Endothelial cell of umbilical vein (primary cell): ENCODE data around the gene YTHDC2. TPM values are rescaled to one million over a fixed set of nuclear protein-coding genes. Genes with fewer than 3 reads are reported as not detected.

ENCODE experiments used
- BruUV-seq: library from RNA; stranded (reverse); fragments of 400-500 nt; replicated peaks from 2 replicates; lab custom pipeline; 2021; lab: Mats Ljungman, UMichigan
- CTCF ChIA-PET: fragments of 300-600, 350-600 bp; sonication (Branson Sonifier 250); formaldehyde crosslinking; loops from one replicate; lab custom pipeline; 2021; ENCODE audit warnings: antibody characterized with exemption, inconsistent platforms; lab: Charles Lee
- POLR2A ChIA-PET: fragments of 300-600, 350-600 bp; sonication (Branson Sonifier 250); formaldehyde crosslinking; loops from one replicate; lab custom pipeline; 2021; ENCODE audit warnings: antibody characterized with exemption, inconsistent platforms; lab: Charles Lee
- DNase-seq: peaks from one replicate; pipeline ENCODE4 v3.0.0-alpha.2; 2011; ENCODE audit warnings: low read depth, low spot score
- FAIRE-seq: peaks from 2 replicates; lab custom pipeline; 2011; peaks lifted over from hg19 to GRCh38; lab: Jason Lieb, UNC
- H2AFZ ChIP-seq: 2 replicates; pipeline ENCODE4 v1.6.0; 2012; ENCODE audit warnings: low read depth, low read length, control low read depth, inconsistent platforms
- H3K27ac ChIP-seq: 2 replicates; pipeline ENCODE4 v1.5.1; 2011; ENCODE audit warnings: low read depth, mild to moderate bottlenecking, control low read depth, low read length, moderate library complexity; ENCODE audit not compliant: insufficient read depth
- H3K27me3 ChIP-seq, 2 experiments: 2 replicates each; pipeline versions ENCODE4 v1.6.0 to v1.6.1; 2011; ENCODE audit warnings: low read length in 2 of 2, mixed read lengths in 1 of 2; ENCODE audit not compliant: control insufficient read depth in 2 of 2, insufficient read depth in 2 of 2
- H3K36me3 ChIP-seq, 2 experiments: 2 replicates in 1 of 2; 3 replicates in 1 of 2; pipeline ENCODE4 v1.5.1; 2011; ENCODE audit warnings: low read length in 2 of 2, mild to moderate bottlenecking in 1 of 2, moderate library complexity in 1 of 2; ENCODE audit not compliant: control insufficient read depth in 2 of 2, insufficient read depth in 2 of 2; ENCODE audit errors: extremely low read depth in 1 of 2
- H3K4me1 ChIP-seq: 3 replicates; pipeline ENCODE4 v1.5.1; 2011; ENCODE audit warnings: mild to moderate bottlenecking, low read length; ENCODE audit not compliant: control insufficient read depth, insufficient read depth; ENCODE audit errors: extremely low read depth
- H3K4me2 ChIP-seq: 2 replicates; pipeline ENCODE4 v1.6.1; 2011; ENCODE audit warnings: low read length, control low read depth, mixed read lengths; ENCODE audit not compliant: insufficient read depth
- H3K4me3 ChIP-seq, 3 experiments: fragments of 200-600 bp in 1 of 3; sonication (generic), shearing (Covaris generic) in 1 of 3; replicated peaks in 1 of 3; 2 replicates each; pipeline ENCODE4 v1.5.1; 2011 to 2016; ENCODE audit warnings: control low read depth in 3 of 3, low read length in 3 of 3, mild to moderate bottlenecking in 2 of 3, inconsistent platforms in 1 of 3, low read depth in 1 of 3, moderate library complexity in 1 of 3; ENCODE audit not compliant: insufficient read depth in 1 of 3
- H3K79me2 ChIP-seq: 2 replicates; pipeline ENCODE4 v1.6.0; 2012; ENCODE audit warnings: low read length, inconsistent platforms; ENCODE audit not compliant: control insufficient read depth, insufficient read depth
- H3K9ac ChIP-seq: replicated peaks from 2 replicates; pipeline ENCODE3; 2011; ENCODE audit warnings: low read length, control low read depth; ENCODE audit not compliant: insufficient read depth; ENCODE audit errors: extremely low read depth
- H3K9me1 ChIP-seq: replicated peaks from 3 replicates; pipeline ENCODE4 v1.6.0; 2011; ENCODE audit warnings: mild to moderate bottlenecking, low read length; ENCODE audit not compliant: control insufficient read depth, insufficient read depth; ENCODE audit errors: extremely low read depth
- H3K9me3 ChIP-seq: replicated peaks from 2 replicates; pipeline ENCODE4 v1.5.1; 2012; ENCODE audit warnings: low read length, inconsistent platforms; ENCODE audit not compliant: control insufficient read depth, insufficient read depth
- H4K20me1 ChIP-seq: replicated peaks from 2 replicates; pipeline ENCODE3; 2011; ENCODE audit warnings: mild to moderate bottlenecking, low read length; ENCODE audit not compliant: control insufficient read depth, insufficient read depth; ENCODE audit errors: extremely low read depth
- EZH2 ChIP-seq: IDR thresholded peaks from 2 replicates; pipeline ENCODE4 v1.6.1; 2012; ENCODE audit warnings: borderline replicate concordance, low read depth, mild to moderate bottlenecking, moderate library complexity, low read length, inconsistent platforms; ENCODE audit not compliant: severe bottlenecking
- FOS ChIP-seq: IDR thresholded peaks from 2 replicates; pipeline ENCODE4 v1.6.1; 2011; ENCODE audit warnings: mild to moderate bottlenecking, low read length, moderate library complexity, borderline replicate concordance; ENCODE audit not compliant: insufficient read depth
- GATA2 ChIP-seq: IDR thresholded peaks from 2 replicates; pipeline ENCODE4 v1.7.0; 2011; ENCODE audit warnings: low read depth, mild to moderate bottlenecking, moderate library complexity, mixed read lengths, low read length; ENCODE audit not compliant: insufficient read length, insufficient read depth
- JUN ChIP-seq: IDR thresholded peaks from 2 replicates; pipeline ENCODE4 v1.6.1; 2011; ENCODE audit warnings: borderline replicate concordance, low read depth; ENCODE audit not compliant: insufficient read length, insufficient read depth
- MYC ChIP-seq: IDR thresholded peaks from one replicate; pipeline ENCODE4 v1.6.1; 2011; ENCODE audit warnings: mild to moderate bottlenecking, low read depth, low read length
- POLR2A ChIP-seq: IDR thresholded peaks from 2 replicates; pipeline ENCODE4 v1.6.1; 2012; ENCODE audit warnings: low read depth, mild to moderate bottlenecking, control low read depth, low read length
- POLR2AphosphoS5 ChIP-seq: IDR thresholded peaks from 2 replicates; pipeline ENCODE4 v1.6.1; 2012; ENCODE audit warnings: low read depth, mild to moderate bottlenecking, control low read depth, low read length, moderate library complexity; ENCODE audit not compliant: insufficient read depth
- dilution Hi-C: fragments of 300-500 bp; cut with MboI; formaldehyde crosslinking; loops from one replicate; pipeline ENCODE4 v1.15.0; 2019; ENCODE audit warnings: low sequenced_read_pairs; ENCODE audit not compliant: extremely low pct_ligation_motif_present
- intact Hi-C: fragments of 100-400 bp; cut with micrococcal nuclease; formaldehyde crosslinking; loops from one replicate; pipeline ENCODE4 v1.10.0; 2022
- polyA plus RNA-seq, 4 experiments: library from polyadenylated mRNA; depleted of rRNA in 3 of 4; stranded (reverse) in 3 of 4; unstranded in 1 of 4; fragments of >200 nt; gene quantifications; 2 replicates each; pipeline versions ENCODE4 v1.2.1 to v1.2.3, GENCODE V29; 2011 to 2012; ENCODE audit warnings: missing spikeins in 1 of 4
- total RNA-seq: library from RNA; stranded (reverse); gene quantifications from 2 replicates; pipeline ENCODE4 v1.2.3, GENCODE V29; 2021
- TF ChIP-seq, protein P1 (sequence below): IDR thresholded peaks from 2 replicates; pipeline ENCODE4 v1.6.1; 2011; ENCODE audit not compliant: insufficient read depth, insufficient read length
- TF ChIP-seq, protein P2 (sequence below), 2 donors: IDR thresholded peaks; 1 replicate in 1 of 2; 2 replicates in 1 of 2; pipeline ENCODE4 v1.5.1; 2011; ENCODE audit warnings: low read length in 2 of 2, mild to moderate bottlenecking in 2 of 2, moderate library complexity in 2 of 2, control low read depth in 1 of 2, inconsistent platforms in 1 of 2, low read depth in 1 of 2; ENCODE audit not compliant: insufficient read depth in 1 of 2; ENCODE audit errors: extremely low read depth in 1 of 2

The YTHDC2 gene
- total and polyA plus RNA-seq, 2 donors (not counting 3 experiments of a cell fraction or from before 2014, with no cell fraction given): 7.6 to 40.7 TPM

DNA sequence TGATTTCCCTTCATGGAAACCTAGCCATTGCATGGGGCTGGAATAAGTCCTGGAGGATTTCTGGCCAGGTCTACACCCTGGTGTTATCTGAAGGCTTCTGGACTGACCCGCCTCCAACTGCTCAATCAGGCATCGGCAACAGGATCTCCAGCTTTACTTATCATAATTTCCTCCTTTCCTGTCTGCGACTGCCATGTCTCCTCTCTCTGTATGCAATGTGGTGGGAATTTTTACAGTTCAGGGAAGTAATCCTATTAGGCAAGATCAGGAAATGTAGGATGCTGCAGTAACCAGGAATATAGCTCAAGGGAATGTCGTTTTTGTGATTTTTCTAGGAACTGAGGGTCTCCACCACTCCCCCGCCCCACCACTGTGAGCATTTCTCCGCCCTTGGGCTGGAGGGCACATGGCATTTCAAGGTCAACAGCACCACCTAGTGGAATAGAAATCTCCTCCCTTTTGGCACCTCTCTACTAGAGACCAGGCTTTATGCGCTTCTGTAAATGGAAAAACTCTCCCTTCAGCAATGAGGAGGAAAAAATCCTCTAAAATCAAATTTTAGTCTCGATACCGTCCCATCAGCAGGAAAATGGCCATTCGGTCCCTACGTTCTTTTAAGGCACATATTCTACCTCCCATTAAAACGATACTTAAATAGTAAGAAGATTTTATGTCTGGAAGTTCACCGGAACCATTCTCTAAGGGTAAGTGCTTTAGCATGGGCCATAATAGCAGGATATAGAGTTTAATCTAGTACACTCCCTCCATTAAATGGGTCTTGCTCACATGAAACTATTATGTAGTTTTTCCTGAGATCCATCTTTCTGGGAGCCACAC lies 93.0 kb downstream of the YTHDC2 start:
- ChIA-PET CTCF (interaction anchor here (0.6 to 7.6 kb wide), 65 partner anchors 8 to 1431 kb away, joined by 3 to 179 read pairs (median 4); partner anchors contain the start of genes DCP2 and YTHDC2), POLR2A (interaction anchor here (0.6 kb wide), 1 partner anchor 235 kb away, joined by 3 read pairs; no protein-coding TSS in a partner anchor)
- FAIRE-seq: peak; percentile 77
- no peaks in the 10 kb centered on the region for H4K20me1 ChIP-seq
- intact Hi-C loops (loop anchor here (1.0 to 2.0 kb wide), 9 partner anchors 93 to 1055 kb away; partner anchors contain the start of gene YTHDC2), dilution Hi-C loops (no loop called here)
- H3K36me3 ChIP-seq: no peaks in the 10 kb centered on the region
- peak; percentile 82 for DNase-seq
- peak overlapping the region; percentile 35 for H3K9ac ChIP-seq
- no peaks in the 10 kb centered on the region for H3K79me2 ChIP-seq
- no peaks in the 10 kb centered on the region for H3K27me3 ChIP-seq
- H3K4me3 ChIP-seq: peak overlapping the region in 2 of 3 experiments; percentile 23 to 60
- no peak overlapping the region for H3K27ac ChIP-seq
- peak overlapping the region; percentile 93 for H2AFZ ChIP-seq
- TF ChIP-seq, protein P1, sequence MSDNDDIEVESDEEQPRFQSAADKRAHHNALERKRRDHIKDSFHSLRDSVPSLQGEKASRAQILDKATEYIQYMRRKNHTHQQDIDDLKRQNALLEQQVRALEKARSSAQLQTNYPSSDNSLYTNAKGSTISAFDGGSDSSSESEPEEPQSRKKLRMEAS: no peak
- TF ChIP-seq MYC: no peak
- TF ChIP-seq GATA2: peak; percentile 16
- TF ChIP-seq EZH2: no peak
- TF ChIP-seq, protein P2, sequence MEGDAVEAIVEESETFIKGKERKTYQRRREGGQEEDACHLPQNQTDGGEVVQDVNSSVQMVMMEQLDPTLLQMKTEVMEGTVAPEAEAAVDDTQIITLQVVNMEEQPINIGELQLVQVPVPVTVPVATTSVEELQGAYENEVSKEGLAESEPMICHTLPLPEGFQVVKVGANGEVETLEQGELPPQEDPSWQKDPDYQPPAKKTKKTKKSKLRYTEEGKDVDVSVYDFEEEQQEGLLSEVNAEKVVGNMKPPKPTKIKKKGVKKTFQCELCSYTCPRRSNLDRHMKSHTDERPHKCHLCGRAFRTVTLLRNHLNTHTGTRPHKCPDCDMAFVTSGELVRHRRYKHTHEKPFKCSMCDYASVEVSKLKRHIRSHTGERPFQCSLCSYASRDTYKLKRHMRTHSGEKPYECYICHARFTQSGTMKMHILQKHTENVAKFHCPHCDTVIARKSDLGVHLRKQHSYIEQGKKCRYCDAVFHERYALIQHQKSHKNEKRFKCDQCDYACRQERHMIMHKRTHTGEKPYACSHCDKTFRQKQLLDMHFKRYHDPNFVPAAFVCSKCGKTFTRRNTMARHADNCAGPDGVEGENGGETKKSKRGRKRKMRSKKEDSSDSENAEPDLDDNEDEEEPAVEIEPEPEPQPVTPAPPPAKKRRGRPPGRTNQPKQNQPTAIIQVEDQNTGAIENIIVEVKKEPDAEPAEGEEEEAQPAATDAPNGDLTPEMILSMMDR (IDR thresholded peaks at IDR 0.05; ENCODE audit: extremely low read depth in 1 of 2, insufficient read depth in 1 of 2, low read depth in 1 of 2, low read length in 2 of 2): peak; percentile 62 to 65
- no peak for TF ChIP-seq FOS
- TF ChIP-seq JUN: no peak
- TF ChIP-seq POLR2AphosphoS5: no peak
- TF ChIP-seq POLR2A: no peak
- peak overlapping the region; percentile 91 for H3K4me2 ChIP-seq
- H3K9me3 ChIP-seq: no peaks in the 10 kb centered on the region
- BruUV-seq: no TSS peak
- H3K4me1 ChIP-seq: peaks cover 8% of the 10 kb centered on the region
- no peaks in the 10 kb centered on the region for H3K9me1 ChIP-seq
